Stomach smooth muscle (tissue), 2 donors: ENCODE results near the gene ITPR2.

ENCODE experiments used
- H3K27ac ChIP-seq: one replicate; pipeline ENCODE4 v1.7.0; 2013; ENCODE audit warnings: mild to moderate bottlenecking, low read length, inconsistent platforms
- H3K27me3 ChIP-seq, 2 donors: one replicate each; pipeline ENCODE4 v1.7.0; 2013; ENCODE audit warnings: low read length in 2 of 2; ENCODE audit not compliant: insufficient read depth in 2 of 2, control insufficient read depth in 1 of 2
- H3K36me3 ChIP-seq, 2 donors: one replicate each; pipeline ENCODE4 v1.7.0; 2013; ENCODE audit warnings: low read length in 2 of 2; ENCODE audit not compliant: control insufficient read depth in 2 of 2, insufficient read depth in 2 of 2
- H3K4me1 ChIP-seq: one replicate; pipeline ENCODE4 v1.7.0; 2013; ENCODE audit warnings: low read length; ENCODE audit not compliant: control insufficient read depth, insufficient read depth
- H3K4me3 ChIP-seq, 2 donors: one replicate each; pipeline ENCODE4 v1.7.0; 2013; ENCODE audit warnings: low read length in 2 of 2
- H3K9ac ChIP-seq, 2 donors: one replicate each; pipeline ENCODE4 v1.7.0; 2013; ENCODE audit warnings: low read length in 2 of 2, mild to moderate bottlenecking in 1 of 2
- H3K9me3 ChIP-seq, 2 donors: one replicate each; pipeline ENCODE4 v1.7.0; 2013; ENCODE audit warnings: low read length in 2 of 2; ENCODE audit not compliant: control insufficient read depth in 2 of 2
- donor health status: healthy.
- donor health status: Pancreatic carcinoma.

ITPR2 gene

DNA sequence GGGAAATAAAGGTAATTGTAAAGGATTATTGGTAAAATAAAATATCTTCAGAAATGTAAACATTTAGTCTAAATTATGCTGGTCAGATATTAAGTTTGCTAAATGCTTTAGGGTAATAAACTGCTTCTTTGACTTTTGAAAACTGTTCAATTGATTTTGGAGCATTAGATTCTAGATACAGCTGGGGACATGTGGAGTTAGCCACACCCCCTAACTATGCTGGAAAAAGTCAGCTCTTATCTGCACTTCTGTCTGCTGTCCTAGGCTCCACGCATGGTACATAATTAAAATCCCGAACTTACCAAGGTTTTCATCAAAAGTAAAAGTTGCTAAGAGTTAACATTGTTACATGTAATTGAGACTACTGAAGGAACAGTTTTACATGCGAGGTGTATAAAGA is 78.8 kb downstream of the ITPR2 start:
- Histone ChIP-seq H3K4me1 (no peaks in the 10 kb centered on the region), H3K27me3 (no peaks in the 10 kb centered on the region), H3K36me3 (no peaks in the 10 kb centered on the region), H3K4me3 (no peak overlapping the region), H3K9me3 (no peaks in the 10 kb centered on the region), H3K9ac (no peak overlapping the region), H3K27ac (no peak overlapping the region)

DNA sequence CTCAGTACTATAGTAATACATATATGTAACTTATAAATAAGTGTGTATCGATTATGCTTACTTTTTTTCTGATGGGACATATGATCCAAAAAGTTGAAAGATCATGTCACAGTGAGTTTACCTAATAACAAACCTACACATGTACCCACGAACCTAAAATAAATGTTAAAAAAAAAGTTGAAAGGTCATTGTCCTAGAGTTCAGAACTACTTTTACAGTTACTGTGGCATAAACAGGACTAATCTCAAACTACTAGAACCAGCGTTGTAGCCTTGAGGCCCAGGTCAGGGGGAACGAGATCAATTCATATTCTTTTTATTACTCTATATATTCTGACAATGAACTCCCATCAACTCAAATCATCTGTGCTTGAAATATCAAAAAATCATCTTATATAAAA is 81.8 kb downstream of the ITPR2 start:
- Histone ChIP-seq H3K9me3 (no peaks in the 10 kb centered on the region), H3K4me1 (peaks cover 4% of the 10 kb centered on the region), H3K27ac (no peak overlapping the region), H3K4me3 (no peak overlapping the region), H3K9ac (no peak overlapping the region), H3K36me3 (no peaks in the 10 kb centered on the region), H3K27me3 (no peaks in the 10 kb centered on the region)

DNA sequence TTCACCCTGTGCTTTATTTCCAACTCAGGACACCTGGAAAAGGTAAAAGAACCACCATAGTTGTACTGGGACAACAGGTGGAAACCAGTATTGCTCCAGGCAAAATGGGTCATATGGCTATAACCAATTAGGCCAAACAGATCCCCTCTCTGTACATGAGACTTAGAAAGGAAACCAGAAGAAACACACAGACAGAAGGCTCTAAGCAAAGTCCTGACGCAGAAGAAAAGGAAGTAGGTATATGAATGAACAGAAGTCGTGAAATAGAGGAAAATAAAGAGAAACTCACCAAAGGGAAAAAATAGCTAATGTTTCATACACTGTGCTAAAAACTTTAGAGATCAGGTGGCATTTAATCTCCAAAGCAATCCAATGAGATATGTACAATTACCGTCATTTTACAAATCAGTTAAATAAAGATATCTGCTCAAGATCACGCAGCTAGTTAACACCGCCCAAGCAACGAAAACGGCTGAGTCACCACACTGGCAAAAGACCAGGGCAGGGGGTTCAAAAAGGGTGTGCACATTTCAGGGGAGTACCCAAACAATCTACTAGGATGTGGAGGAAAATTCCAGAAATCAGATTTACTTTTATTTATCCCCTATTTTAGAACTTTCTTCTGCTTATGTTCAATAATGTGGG is 82.3 kb downstream of the ITPR2 start:
- H3K36me3 ChIP-seq, result no peaks in the 10 kb centered on the region
- no peak overlapping the region for H3K4me3 ChIP-seq
- H3K4me1 ChIP-seq, result peaks cover 6% of the 10 kb centered on the region
- H3K27ac ChIP-seq, result no peak overlapping the region
- H3K9ac ChIP-seq, result no peak overlapping the region
- H3K27me3 ChIP-seq, result no peaks in the 10 kb centered on the region
- no peaks in the 10 kb centered on the region for H3K9me3 ChIP-seq

DNA sequence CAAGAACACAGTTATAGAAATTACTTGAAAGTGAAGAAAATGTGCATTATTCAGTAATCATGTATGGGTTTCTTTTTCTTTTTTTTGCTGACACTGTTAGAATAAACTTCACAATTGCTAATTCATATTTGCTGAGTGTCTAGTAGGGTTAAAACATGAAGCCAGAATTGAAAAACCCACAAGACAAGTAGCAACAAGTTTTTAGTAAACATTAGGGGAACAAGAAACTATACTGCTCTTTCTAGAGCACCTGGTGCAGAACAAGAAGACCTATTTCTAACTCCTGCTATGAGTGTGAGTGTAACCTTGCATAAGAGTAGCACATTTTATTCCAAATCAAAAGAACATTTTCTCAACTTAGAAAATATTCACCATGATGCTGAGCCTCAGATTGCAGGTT is 83.2 kb downstream of the ITPR2 start:
- Histone ChIP-seq H3K9ac (no peak overlapping the region), H3K9me3 (no peaks in the 10 kb centered on the region), H3K27me3 (no peaks in the 10 kb centered on the region), H3K4me3 (no peak overlapping the region), H3K36me3 (no peaks in the 10 kb centered on the region), H3K27ac (no peak overlapping the region), H3K4me1 (peaks cover 6% of the 10 kb centered on the region)

DNA sequence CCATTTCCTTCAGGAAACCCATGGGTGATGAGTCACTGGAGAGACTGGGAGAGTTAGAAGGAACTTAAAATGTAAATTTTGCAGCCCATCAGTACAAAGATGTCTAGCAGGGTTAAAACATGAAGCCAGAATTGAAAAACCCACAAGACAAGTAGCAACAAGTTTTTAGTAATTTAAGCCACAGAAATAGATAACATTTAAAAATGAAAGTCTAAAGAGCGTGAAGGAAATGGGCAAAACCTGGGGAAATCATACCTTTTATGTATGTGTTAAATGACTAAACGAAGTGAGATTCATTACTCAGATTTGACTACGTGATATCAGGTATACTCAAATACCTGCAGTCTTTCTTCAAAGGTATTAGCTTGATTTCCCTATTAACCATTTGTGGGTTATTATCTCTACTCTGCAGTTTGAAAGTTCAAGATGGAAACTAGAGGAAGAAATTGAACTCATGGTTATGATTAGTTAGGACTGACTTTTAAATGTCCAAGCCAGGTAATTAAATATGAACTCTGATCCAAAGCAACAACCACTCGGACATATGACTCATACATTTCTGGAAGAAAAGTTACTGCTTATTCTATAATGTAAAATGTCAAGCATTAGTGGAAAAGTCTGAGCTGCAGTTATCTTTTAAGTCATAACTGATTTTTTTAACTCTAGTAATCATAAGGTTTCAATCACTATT is 84.1 kb downstream of the ITPR2 start:
- H3K4me1 ChIP-seq, result peaks cover 6% of the 10 kb centered on the region
- no peaks in the 10 kb centered on the region for H3K36me3 ChIP-seq
- no peaks in the 10 kb centered on the region for H3K27me3 ChIP-seq
- H3K27ac ChIP-seq, result no peak overlapping the region
- H3K9ac ChIP-seq, result no peak overlapping the region
- no peaks in the 10 kb centered on the region for H3K9me3 ChIP-seq
- no peak overlapping the region for H3K4me3 ChIP-seq

DNA sequence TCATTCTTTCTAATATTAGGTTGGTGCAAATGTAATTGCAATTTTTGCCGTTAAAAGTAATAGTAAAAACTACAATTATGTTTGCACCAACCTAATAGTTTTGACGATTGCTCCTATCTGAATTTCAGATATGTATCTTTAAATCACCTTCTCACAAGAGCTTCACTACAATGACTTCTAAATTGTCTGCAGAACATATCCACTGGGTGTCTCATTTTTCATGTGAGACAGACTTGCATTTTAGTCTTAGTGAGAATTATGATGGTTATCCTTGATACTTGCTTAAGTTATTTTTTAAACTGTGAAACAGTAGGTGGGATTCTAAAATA is 84.6 kb downstream of the ITPR2 start:
- Histone ChIP-seq H3K4me1 (peaks cover 6% of the 10 kb centered on the region), H3K9ac (no peak overlapping the region), H3K4me3 (no peak overlapping the region), H3K36me3 (no peaks in the 10 kb centered on the region), H3K9me3 (no peaks in the 10 kb centered on the region), H3K27me3 (no peaks in the 10 kb centered on the region), H3K27ac (no peak overlapping the region)

DNA sequence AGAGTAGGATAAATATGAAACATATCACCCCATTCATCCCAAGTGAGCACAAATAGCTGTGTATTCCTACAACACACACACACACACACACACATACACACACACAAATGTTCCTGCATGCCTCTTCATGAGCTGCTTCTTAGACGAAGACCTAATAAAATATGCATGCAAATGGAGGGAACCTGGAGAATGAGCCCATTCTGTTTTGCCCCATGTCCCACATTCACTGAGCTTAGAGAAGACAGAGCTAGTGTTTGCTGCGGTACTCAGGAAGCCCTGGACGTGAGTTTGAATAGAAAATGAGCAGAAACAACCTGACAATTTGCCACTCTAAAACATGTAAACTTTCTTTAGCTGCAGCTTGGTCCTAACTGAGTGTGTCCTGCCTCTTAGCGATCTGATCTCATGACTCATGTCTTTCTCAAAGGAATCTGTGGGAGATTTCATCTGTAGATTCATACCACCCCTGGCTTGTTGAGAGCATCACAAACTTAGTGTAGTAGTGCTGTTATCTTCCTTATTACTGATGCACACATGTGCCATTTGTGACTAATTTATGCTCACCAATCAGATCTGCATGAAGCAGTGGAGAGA is 86.8 kb downstream of the ITPR2 start:
- Histone ChIP-seq H3K4me1 (peaks cover 6% of the 10 kb centered on the region), H3K36me3 (no peaks in the 10 kb centered on the region), H3K9ac (no peak overlapping the region), H3K4me3 (no peak overlapping the region), H3K27ac (no peak overlapping the region), H3K27me3 (no peaks in the 10 kb centered on the region), H3K9me3 (no peaks in the 10 kb centered on the region)

DNA sequence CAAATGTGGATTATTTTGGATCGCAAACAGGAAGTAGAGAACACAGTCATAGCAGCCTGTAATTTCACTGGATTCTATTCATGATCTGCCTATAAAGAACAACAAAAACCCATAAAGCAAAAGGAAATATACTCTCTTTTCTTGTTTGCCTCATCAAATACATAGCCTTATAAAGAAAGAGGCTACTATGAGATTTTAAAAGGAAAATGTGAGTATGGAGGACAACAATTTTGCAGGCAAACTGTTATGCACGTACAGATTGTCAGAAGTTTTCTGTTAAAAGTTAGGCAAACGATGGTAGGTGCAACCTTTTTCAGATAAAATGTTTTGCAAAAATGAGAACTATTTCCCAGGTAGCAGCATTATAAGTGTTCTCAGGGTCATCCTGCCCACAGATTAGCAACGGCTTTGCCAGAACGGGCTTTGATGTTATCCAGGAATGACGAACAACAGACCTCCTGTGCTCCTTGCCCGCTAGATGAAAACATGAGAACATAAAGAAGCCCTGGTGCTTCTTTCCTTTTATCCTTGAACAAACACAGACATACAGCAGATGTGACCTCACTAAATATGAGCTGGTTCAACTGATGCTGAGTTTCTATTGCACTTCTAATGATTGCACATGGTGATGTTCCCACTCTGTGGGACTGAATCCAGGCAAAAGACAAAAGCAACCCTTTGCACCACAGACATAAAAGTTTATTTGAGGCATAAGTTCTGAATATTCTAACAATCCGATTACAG is 88.1 kb downstream of the ITPR2 start:
- no peaks in the 10 kb centered on the region for H3K27me3 ChIP-seq

DNA sequence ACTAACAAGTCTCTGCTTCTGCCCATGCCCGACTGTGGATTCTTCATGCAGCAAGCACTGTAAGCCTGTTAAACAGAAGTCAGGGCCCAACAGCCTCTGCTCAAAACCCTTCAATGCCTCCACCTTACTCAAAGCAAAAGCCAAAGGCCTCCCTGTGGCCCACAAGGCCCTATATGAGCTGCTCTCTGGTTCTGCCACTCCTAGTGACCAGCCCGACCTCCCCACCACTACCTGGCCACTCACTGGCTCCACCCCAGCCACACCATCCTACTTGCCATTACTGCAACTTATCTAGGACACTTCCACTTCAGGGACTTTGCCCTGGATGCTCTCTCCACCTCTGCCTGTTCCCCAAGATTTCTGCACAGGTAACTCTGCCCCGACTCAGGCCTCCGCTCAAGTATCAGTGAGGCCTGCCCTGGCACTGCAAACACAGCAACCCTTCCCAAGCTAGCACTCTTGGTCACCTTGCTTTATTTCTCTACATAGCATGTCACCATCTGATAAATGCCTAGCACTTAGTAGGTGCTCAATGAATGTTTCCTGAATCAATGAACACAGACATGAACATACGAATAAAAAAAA is 88.9 kb downstream of the ITPR2 start:
- H3K4me3 ChIP-seq, result no peak overlapping the region
- no peaks in the 10 kb centered on the region for H3K9me3 ChIP-seq
- no peak overlapping the region for H3K9ac ChIP-seq
- H3K27ac ChIP-seq, result no peak overlapping the region
- no peaks in the 10 kb centered on the region for H3K27me3 ChIP-seq
- H3K4me1 ChIP-seq, result peaks cover 10% of the 10 kb centered on the region
- no peaks in the 10 kb centered on the region for H3K36me3 ChIP-seq

More for the DNA sequence above, 88.1 kb downstream of the ITPR2 start:
- H3K36me3 ChIP-seq, result no peaks in the 10 kb centered on the region
- H3K4me3 ChIP-seq, result peak overlapping the region in 1 of 2 donors; percentile 15
- peaks cover 10% of the 10 kb centered on the region for H3K4me1 ChIP-seq
- peak overlapping the region; percentile 56 for H3K27ac ChIP-seq
- no peak overlapping the region for H3K9ac ChIP-seq
- no peaks in the 10 kb centered on the region for H3K9me3 ChIP-seq

DNA sequence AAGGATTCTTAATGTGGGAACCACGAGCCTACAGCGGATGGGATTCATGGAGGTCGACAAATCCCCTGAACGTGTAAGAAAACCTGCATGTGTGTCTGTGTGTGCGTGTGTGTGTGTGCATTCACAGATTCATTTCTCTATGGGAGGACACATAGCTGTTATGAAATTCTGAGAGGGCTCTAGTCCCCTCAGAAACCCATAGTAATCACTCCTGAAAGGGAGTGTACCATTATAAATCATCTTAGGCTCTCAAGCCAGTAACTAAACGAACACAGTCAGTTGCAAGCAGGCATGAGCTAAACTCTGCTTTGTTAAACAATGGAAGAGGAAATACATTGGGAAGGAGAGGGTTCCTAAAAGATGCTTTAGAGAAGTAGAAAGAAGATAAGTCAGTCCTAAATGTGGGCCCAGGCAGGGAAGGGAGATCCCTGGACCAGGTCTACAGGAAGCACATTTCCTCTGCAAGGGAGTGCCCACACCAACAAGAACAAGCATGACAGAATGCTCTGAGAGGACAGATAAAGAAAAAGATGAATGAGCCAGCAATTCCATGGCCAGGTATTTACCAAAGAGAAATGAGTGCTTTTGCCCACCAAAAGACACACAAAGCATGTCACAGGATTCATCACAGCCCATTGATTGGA is 91.3 kb downstream of the ITPR2 start:
- Histone ChIP-seq H3K4me1 (peaks cover 10% of the 10 kb centered on the region), H3K27me3 (no peaks in the 10 kb centered on the region), H3K4me3 (no peak overlapping the region), H3K9me3 (no peaks in the 10 kb centered on the region), H3K9ac (no peak overlapping the region), H3K27ac (peak overlapping the region; percentile 49), H3K36me3 (no peaks in the 10 kb centered on the region)
